Activated CD8-positive, alpha-beta memory T cell treated with anti-CD3 and anti-CD28 coated beads, Interleukin-2, amount 50 U/mL, for 1 hour (primary cell): ENCODE results near the gene ZNF697.

Source experiments
- DNase-seq: peaks from one replicate; pipeline ENCODE4 v3.0.0-alpha.2; 2020; ENCODE audit errors: extremely low read depth

Gene ZNF697

GRCh38 chr1:119662034-119662437, 14.0 kb upstream of the ZNF697 start:
- DNase-seq = no peak

GRCh38 chr1:119660253-119661083, 12.4 kb upstream of the ZNF697 start:
- no peak for DNase-seq

GRCh38 chr1:119659628-119660027, 11.6 kb upstream of the ZNF697 start:
- no peak for DNase-seq

- no peak for DNase-seq
Measured at GRCh38 chr1:119656410-119656955, 8.4 kb upstream of the ZNF697 start.

- DNase-seq = no peak
Measured at GRCh38 chr1:119655154-119655553, 7.1 kb upstream of the ZNF697 start.

GRCh38 chr1:119653839-119654170, 5.7 kb upstream of the ZNF697 start:
- no peak for DNase-seq

GRCh38 chr1:119653135-119653838, 5.2 kb upstream of the ZNF697 start:
- DNase-seq = no peak

GRCh38 chr1:119652587-119652986, 4.5 kb upstream of the ZNF697 start:
- DNase-seq = no peak

DNA sequence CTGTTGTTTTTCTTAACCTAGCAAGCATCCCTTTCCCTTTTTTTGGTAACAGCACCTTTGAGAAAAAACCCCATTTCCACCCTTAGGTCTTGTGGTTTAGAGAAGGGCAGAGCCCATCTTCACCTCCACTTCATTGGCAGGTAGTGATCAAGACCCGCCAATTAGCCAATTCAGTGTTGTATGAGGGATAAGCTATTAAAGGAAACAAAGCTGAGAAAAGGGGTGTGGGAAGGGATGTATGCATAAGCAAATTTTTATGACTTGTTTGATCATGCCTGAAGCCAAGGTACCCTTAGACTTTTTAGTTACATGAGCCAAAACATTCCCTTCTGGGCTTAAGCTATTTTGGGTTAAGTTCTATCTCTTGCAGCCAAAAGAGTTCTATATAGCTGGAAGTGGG, 3.6 kb upstream of the ZNF697 start:
- DNase-seq = no peak

- no peak for DNase-seq
Measured at GRCh38 chr1:119651133-119651532, 3.1 kb upstream of the ZNF697 start.

GRCh38 chr1:119648620-119649004, 546 bp upstream of the ZNF697 start:
- DNase-seq = no peak

DNA sequence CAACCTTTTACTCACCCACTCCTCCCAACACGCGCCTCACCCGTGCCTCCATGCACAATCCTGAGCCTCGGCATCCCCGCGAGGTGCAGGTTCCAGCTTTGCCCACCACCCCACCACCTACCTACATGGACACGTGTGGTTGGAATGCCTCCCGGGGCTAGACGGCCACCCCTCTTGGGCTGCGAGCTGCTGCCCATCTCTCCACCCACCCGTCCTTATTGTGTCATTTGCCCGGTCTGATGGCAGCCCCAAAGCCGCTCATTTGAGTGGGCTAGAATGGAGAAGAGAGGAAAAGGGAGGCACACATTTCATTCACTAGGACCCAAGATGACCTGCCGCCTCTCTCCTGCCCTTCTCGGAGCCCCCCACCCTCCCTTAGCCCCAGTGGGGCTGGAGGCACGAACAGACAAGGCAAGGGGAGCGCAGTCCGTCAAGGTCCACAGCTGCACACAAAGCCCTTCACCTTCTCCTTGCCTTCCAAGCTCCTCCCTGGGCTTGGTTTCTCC, 785 bp downstream of the ZNF697 start:
- DNase-seq = no peak

DNA sequence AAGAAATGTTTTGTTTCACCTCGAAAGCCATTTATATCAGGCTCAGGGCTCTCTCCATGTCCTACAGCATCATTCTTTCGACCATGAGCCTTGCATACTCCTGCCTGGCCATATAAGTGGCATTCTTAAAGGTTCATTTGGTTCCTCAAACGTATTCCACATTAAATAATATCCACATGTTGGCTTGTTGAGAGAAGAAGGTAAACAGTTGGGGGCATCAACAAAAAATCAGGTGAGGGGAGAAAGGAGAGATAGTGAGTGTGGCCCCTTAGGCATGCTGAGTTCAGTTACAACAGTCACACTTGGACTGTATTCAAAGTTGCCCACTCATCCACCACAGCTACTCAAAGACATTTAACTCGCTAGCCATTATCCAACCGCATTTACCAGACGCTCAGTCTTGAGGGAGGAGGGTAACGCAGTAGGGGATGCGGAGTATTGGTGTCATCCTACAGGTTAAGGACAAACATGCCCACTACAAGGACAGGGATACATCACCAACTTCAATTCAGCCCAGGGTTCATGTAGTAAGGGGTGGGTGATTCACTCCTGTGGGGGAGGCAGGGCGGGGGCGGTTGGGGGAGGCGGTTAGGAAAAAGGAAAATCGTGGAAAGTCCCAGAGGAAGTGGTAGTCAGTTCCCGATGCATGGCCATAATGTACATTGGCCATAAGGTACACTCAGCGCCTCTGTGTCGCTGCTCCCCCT, 1.4 kb downstream of the ZNF697 start:
- no peak for DNase-seq

GRCh38 chr1:119639109-119639508, 9.0 kb downstream of the ZNF697 start:
- no peak for DNase-seq

GRCh38 chr1:119637710-119638109, 10.4 kb downstream of the ZNF697 start:
- DNase-seq = no peak

DNA sequence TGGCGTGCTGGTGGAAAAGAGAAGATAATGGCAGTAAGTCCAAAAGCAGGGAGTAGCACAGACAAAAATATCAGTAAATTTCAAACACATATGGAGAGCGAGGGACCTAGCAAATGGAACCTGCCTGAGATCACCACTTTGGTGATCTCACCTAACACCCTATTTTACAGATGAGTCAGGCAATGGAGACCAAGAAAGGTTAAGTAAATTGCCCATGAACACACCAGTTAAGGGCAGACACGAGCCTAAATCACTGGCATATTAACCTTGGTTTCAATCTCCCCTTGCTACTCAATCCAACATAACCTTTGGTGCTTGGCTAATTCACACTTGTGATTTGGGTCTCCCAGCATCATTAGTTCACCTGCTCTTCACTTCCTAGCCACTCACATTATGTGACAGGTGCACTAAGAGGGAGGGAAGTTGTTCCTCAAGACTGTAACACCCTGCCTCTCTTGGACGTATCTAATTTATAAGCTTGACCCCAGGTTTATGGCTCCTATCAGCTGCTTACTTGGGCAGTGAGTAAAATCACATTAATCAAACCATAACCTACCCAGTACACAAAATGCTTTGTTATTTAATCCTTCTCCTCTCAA, 11.5 kb downstream of the ZNF697 start:
- DNase-seq = no peak

DNA sequence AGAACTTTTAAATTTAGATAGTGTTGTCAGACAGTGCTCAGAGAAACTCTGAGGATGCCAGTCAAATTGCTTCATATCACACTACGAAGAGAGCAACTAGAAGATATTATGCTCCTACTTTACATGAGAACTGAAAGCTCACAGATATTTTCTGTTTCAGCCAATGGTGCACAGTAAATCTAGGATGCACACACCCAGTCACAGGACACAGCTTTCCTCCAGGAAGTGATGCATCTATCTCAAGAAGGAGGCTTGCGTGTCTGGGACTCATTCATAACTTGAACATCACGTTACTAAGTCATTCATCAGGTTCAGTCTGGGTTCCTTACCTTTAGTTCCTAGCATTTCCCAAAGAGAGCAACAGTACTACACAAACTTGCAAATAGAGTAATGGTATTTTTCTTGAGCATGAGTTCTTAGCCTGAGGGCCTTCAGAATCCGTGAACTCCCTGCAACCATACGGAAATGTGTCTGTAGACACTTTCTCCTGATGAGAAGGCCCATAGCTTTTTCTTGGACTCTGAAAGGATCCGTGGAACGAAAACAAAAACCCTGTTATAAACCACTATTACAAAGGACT, 12.2 kb downstream of the ZNF697 start:
- no peak for DNase-seq

DNA sequence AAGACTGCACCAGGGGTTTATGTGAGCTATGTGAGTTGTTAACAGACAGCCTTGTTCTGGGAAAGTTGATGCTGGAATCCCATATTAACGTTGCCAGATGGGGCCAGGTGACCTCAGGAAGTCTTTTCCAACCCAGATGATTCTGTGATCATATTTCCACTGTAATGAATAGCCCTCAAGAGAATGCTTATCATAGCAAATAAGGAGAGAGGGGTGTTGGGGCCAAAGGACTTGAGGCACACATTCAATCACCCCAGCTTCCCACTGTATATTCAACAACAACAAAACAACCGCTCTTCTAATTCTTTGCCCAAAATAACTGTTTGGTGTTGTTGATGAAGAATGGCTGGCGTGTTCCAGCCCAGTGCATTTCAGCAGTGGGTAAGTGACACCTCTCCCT, 14.1 kb downstream of the ZNF697 start:
- no peak for DNase-seq

DNA sequence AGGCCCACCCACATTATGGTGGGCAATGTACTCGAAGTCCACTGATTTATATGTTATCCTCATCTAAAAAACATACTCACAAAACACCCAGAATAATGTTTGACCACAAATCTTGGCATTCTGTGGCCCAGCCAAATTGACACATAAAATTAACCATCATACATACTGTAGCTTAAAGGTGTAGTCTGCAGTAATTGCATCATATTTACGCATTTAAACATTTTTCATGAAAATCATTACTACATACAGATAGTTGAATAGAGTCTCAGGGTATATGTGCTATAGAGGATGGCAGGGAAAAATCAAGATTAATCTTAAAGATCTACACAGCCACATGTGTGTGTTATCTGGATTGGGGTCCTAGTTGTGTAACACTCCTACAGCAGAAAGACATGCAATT, 14.5 kb downstream of the ZNF697 start:
- DNase-seq = no peak

- DNase-seq = no peak
Measured at GRCh38 chr1:119632841-119633240, 15.2 kb downstream of the ZNF697 start.

DNA sequence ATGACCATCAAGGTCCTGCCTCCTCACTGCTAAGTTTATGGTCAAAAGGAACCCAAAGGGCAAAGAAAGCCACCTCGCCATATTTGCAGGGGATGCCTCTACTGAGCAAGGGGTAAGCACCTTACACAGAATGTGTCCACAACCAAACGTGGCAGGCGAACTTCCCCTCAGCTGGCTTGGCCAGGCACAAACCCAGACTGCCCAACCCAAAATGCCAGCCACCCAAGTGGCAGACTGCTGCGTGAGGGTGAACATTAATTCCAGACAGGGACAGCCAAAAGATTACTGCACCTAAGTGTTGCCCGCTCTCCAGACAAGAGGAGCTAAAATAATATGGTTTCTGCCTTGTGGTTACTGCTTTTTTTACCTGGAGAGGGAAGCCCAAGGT, 16.0 kb downstream of the ZNF697 start:
- DNase-seq = no peak
